ENCODE data around the gene SLC22A16.

DNA sequence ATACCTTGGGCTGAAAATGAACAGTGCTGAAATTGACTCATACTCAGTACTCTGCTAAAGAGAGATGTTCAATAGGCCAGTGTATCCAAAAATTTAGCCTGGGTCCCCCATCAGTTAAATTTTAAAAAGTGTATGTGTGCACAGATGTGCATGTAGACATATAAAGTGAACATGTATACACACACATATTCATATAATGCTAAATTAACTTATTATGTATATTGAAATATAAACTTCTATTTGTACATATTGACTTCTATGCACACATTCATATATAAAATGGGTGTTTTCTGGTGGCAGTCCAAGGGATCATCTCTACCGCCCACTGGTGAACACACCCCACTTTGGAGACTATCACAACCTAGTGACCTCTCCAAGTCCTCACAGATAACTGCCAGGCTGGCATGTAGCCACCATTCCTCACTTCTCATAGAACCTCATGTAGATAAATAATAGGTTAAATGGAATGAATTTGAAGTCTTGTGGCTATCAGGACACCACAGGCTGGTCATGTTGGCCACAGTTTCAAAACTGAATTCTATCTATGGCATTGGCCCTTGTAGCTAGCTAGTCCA is 8.8 kb downstream of the SLC22A16 start:
- TF ChIP-seq CTCF (IDR thresholded peaks at IDR 0.05): no peak
- no peak for TF ChIP-seq POLR2A (IDR thresholded peaks at IDR 0.05)
